OCI-LY3 (cell line): ENCODE results near the gene CLSTN2.

Source experiments
- CTCF ChIP-seq: fragments of 200-600, 300-600 bp; sonication (generic); IDR thresholded peaks from 2 replicates; pipeline ENCODE4 v1.5.1; 2014; ENCODE audit warnings: antibody characterized with exemption, low read length, low read depth
- EZH2phosphoT487 ChIP-seq: fragments of 200-600 bp; shearing (Covaris generic); IDR thresholded peaks from 2 replicates; pipeline ENCODE4 v1.6.1; 2018; ENCODE audit warnings: antibody characterized with exemption, mixed run types, low read depth

GRCh38 chr3:140252812-140253656 is 318.0 kb downstream of the CLSTN2 start:
- TF ChIP-seq CTCF (no peak), EZH2phosphoT487 (no peak)
